Renal pelvis (tissue), 4 donors: ENCODE results near the gene PITPNM1. TPM values are rescaled to one million over a fixed set of nuclear protein-coding genes. Genes with fewer than 3 reads are reported as not detected.
A peak's percentile ranks its signal among the peaks of the same experiment; 100 is the strongest.

Source experiments
- DNase-seq: peaks from one replicate; pipeline ENCODE4 v3.0.0-alpha.2; 2013
- polyA plus RNA-seq, 3 donors: library from polyadenylated mRNA; unstranded; fragments of 120-200 nt; gene quantifications; one replicate each; pipeline ENCODE4 v1.2.1, GENCODE V29; 2013; ENCODE audit not compliant: insufficient read length in 3 of 3

PITPNM1 gene
- polyA plus RNA-seq, 3 donors: 33.3 to 41.5 (median 35.4) TPM

DNA sequence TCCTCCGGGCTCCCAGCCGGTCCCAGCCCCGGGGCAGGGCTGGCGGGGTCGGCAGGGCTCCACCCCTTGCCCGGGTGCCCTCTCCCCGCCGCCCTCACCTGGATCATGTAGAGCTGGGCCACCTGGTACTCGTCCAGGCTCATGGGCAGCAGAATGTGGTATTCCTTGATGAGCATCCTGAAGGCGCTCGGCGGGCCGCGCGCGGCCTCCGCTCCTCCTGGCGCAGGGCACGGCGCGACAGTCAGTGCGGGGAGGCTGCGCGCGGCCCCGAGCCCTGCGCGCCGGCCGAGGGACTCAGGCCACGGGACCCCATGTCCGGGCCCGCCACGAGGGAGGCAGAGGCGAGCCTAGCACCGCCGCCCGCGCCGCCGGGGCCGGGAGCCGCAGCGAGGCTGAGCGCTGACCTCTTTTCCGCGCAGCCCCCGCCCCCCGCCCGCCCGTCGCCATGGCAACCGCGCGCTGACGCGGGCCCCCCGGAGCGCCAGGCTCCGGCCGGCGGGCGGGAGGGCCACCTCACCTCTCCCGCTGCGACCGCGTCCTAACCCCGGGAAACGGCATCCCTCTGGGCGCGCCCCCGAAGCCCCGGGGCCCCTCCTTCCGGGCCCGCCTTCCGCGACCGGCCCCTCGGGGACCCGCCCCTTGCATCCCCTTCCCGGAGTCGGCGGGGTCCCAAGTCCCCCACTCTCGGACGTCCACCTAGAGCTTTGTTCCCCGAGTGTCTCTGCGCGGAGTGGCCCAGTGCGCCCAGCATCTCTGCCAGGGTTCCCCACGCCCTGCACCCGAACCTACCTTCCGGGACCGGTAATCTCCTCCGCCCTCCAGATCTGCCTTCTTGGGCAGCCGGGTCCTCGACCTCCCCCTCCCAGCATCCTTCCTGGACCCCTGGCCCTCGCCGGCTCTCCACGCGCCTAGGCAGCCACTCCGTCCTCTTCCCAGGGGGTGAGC, 886 bp downstream of the PITPNM1 start:
- DNase-seq: peak; percentile 27

DNA sequence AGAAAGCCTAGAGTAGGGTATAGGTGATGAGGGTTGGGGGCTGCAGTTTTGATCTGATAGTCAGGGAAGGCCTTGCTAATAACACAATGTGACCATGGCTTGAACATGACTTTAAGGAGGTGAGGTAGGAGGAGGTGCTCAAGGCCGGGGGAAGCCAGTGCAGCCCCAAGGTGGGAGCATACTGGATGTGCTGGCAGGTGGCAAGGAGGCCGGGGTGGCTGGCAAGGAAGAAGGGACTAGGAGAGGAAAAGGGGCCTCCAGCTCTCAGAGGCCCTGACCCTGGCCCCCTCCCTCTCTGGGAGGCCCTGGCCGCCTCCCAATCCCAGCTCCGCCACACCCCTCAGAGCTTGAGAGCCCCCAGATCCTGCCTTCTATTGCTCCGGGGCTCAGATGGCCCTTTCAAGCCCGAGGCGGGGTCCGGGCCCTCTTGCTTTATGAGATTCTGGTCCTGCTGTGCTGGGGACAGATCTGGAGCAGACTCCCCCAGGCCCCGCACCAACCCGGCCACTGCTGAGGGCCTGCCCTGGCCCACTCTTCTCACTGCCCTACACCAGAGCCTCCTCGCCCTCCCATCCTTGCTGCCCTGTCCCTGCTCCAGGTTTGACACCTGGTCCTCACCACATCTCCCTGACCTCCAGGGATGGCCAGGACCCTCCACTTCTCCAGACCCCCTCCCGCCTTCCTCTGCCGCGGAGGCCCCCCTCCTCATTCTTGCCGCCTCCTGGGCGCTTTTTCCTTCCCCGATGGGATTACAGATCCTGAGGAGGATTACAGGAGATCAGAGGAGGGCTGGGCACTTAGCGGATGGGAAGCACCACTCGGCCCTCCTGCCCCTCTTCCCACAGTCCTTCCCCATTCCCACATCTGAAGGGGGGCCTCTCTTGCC, 1.8 kb downstream of the PITPNM1 start:
- DNase-seq: no peak

DNA sequence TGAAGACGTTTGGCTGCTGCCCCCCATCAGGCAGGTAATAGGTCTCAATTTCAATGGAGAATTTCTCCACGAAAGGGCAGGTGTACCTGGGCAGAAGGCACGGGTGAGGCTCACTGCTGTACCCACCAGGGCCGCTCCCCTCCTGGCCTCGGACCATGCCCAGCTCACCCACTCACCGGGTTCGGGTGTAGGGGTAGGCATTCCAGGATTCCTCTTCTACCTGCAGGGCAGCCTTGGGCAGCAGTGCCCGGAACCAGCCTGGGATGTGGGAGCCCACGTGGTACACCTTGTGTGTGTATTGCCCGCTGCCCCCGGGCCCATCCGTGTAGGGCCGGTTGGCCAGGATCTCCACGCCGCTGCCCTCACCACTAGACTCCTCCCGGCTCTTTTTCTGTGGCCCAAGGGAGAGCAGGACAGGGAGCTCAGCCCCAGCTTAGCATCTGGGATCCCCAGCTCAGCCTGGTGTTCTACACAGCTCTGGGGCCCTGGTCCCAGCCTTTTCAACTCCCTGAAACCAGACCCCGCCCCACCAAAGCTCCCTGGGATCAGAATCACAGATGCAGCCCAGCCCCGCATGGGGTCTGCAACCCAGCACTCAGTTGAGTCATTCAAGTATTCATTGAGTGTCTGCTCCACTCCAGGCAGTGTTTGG, 2.7 kb downstream of the PITPNM1 start:
- DNase-seq: no peak

DNA sequence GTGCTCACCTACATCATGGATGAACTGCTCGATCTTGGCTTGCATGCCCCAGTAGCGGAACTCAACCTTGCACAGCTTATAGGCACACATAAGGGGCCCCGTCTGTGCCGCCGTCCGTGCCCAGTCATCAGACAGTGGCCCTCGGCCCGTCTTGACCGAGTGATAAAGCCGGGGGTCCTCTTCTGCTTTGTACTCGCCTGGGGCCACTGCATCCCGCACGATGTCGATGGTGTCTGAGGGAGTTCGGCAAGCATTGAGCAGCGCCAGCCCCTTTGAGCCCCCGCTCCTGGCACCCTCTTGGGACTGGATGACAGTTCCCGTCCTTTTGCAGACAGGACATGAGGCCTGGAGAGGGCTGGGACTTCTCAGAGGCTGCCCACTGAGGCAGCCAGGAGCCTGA, 3.3 kb downstream of the PITPNM1 start:
- DNase-seq: no peak

DNA sequence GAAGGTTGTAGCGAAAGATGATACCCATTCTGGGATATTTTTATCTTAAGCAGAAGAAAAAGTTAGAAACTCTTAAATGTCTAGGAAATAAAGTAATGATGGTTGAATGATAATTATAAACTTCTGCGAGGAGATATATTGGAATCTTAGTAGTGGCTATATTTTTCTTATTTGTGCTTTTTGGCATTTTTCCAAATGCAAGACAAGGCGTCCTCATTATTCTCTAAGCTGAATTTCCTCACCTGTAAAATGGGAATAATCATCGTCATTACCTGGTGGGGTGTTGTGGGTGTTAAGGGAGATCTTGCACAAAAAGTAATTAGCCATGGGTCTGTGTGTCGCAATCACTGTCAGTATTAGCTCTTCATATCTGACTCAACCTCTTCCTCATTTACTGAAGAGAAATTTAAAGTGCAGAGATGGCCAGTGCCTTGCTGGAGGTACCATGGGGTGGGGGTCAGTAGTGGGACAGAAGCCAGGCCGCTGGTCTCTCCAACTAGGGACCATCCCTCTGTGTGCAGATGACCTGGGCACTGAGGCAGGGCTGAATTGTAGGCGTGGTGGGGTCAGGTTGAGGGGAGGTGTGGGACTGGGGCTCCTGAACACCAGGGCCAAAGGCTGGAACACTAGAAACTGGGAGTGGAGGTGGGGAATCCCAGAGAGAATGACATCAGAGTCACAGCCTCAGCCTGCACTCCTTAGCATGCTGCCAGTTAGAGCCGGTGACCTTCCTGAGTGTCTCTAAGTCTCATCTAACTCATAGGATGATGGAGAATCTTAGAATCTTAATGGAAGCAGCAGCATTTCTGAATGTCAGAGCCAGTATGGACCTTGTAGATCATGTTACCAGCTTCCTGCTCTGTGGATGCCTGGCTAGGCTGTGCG, 4.1 kb downstream of the PITPNM1 start:
- no peak for DNase-seq

DNA sequence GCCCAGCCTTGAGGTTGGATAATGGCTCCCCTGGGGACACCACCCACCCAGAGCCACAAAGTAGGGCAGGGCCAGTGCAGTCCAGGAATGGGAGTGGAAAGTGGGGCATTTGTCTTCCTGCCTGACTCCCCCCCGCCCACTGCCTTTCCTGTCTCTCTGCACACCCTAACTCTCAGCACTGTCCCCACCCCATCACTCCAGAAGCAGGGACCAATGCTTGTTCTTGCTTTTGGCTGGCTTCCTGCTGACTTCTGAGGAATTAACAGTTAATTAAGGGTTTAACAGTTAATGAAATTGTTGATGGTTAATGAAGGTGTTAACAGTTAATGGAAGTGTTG, 4.7 kb downstream of the PITPNM1 start:
- no peak for DNase-seq

DNA sequence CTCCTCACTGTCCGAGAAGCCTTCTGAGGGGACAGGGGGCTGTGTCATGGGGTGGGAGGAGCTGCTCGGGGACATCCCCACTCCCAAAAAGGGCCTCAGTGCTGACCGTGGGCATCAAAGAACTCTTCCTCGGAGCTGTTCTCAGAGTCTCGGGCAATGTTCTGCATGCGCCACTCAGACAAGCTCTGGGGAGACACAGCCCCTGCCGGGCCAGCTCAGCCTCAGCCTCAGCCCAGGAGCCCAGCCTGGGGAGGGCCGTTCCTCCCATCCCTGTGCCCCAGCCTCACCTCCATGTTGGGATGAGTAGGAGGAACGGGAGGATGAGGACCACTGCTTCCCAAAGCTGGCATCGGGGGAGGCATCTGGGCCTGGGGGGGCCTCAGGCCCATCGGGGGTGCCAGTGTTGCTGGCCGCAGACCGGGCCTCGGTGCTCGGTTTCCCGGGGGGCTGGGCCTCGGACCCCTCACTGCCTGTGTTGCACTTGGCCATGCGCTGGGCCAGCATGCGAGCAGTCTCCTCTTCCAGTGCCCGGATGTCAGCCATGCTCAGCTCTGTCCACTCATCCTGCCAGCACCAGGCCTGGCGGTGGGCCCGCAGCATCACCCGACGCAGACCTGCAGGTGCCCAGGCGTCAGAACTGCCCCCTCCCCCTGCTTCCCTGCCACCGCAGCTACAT, 5.2 kb downstream of the PITPNM1 start:
- no peak for DNase-seq

DNA sequence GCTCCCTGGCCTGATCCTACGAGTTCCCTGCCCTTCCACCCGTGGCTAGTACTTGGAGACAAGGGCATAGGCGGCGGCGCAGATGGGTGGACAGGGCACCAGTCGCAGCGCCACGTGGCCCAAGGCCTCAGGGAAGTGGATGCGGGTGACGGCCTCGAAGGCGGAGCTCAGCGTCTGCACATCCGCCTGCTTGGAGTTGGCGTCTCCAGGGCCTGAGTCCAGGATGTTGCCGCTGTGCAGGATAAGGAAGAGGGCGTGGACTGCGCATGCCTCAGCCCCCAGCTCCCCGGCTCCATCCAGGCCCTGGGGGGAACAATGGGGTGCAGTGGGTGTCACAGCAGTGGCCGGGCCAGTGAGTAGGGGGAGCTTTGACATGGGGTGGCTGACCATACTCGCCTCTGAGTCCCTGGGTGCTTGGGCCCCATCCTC, 6.6 kb downstream of the PITPNM1 start:
- no peak for DNase-seq

DNA sequence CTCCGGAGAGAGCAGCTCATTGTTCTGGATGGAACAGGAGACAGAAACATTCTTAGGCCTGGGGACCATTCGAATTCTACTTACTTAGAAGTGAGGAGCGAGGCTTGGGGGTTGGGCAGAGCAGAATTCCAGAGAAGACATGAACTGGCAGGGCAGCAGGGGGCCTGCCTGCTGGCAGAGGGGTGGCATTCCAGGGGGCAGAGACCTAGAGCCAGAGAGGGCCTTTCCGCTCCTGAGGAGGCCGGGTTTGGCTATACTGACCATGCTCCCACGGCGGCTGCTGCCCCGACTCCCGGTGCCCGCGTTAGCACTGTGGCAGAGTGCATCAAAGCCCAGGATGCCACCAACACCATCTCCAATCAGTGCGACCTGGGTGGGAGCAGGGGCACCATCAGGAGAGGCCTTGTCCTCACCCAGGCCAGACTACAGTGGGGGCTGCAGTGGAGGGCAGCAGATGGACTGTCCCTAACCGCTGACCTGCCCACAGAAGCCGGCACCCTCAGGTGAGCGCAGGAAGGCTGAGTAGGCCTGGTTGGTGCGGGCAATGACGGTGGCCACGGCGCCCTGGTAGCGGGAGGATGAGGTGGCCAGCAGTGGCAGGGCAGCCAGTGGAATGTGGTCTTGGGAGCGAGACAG, 7.4 kb downstream of the PITPNM1 start:
- DNase-seq: no peak

DNA sequence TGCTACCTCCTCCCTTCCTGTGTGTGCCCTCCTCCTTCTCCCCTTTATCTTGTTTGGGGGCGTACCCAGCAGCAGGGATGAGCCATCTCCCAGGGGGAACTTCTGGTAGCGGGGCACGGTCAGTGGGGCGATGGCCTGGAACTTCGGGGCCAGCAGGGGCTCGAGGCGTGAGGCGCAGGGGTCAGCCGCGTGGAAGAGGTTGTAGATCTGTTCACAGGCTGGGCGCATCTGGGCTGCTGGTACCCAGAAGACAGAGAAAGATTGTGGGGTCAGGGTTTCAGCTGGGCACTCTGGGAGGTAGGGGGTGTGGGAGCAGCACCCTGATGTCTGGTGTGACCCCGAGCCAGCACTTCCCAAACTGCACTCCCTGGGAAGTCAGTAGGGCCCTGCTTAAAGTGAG, 9.1 kb downstream of the PITPNM1 start:
- DNase-seq: no peak

DNA sequence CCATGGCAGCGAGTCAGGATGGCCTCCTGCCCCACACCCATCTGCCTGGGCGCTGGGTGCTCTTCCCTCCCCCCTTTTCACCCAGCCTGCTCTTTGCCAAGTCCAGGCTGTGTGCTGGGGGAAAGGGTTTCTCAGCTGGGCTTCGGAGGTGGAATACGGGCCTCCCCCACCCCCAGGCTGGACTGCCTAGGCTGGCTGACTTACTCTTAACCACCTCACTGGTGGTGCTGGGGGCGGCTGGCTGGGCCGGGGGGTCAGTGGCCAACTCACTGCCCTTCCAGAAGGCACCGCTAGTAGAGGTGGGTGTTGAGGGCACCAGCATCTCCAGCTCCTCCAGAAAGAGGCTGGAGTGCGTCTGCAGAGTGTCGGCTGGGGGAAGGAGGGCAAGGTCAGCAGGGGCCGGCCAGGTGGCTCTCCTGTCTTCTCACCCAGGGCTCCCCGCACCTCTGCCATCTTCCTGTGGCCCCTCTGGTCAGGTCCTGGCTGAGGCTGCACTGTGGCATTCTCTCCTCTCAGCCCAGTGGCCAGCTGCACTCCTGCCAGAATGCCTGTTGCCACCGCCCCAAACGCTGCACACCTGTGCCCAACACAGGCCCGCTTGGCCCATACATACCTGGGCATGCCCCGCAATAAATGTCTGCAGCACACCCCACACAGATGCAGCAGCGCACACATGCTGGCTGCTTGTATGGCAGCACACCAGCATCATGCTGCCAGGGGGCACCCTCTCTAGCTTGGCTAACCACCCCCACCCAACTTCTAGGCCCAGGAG, 9.7 kb downstream of the PITPNM1 start:
- DNase-seq: no peak

DNA sequence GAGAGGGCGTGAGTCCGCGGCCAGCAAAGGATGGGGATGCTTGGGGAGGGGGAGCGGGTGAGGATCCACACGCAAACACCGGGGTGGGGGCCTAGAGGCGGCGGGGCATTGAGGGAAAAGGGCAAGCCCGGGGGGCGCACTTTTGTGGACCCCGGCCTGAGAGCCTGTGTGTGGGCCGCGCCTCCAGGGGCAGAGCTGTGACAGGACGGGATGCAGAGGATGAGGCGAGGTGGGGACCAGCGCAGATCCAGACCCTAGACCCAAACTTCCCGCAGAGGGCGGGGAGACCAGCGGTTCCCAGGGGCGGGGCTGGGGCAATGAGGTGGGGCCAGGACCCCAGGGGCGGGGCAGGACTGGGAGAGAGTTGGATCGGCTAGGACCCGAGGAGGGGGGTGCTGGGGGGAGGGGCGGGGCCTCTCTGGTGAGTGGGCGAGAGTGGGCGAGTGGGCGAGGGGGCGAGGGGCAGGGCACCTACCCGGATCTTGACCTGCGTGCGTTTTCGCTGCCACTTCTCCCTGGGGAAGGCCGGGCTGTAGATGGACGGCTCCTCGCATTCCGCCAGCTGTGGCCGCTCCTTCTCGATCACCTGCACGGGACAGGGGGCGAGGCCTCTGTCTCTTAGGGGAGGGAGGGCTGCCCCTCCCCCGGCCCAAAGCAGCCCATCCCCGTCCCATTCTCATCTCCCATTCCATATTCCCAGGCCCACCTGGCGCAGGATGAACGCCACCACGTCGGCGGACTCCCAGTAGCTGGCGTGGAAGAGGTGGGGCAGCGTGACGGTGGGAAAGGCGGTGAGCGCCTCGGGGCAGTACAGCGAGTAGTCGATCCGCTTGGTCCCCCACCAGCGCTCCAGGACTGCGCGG, 10.6 kb downstream of the PITPNM1 start:
- no peak for DNase-seq

DNA sequence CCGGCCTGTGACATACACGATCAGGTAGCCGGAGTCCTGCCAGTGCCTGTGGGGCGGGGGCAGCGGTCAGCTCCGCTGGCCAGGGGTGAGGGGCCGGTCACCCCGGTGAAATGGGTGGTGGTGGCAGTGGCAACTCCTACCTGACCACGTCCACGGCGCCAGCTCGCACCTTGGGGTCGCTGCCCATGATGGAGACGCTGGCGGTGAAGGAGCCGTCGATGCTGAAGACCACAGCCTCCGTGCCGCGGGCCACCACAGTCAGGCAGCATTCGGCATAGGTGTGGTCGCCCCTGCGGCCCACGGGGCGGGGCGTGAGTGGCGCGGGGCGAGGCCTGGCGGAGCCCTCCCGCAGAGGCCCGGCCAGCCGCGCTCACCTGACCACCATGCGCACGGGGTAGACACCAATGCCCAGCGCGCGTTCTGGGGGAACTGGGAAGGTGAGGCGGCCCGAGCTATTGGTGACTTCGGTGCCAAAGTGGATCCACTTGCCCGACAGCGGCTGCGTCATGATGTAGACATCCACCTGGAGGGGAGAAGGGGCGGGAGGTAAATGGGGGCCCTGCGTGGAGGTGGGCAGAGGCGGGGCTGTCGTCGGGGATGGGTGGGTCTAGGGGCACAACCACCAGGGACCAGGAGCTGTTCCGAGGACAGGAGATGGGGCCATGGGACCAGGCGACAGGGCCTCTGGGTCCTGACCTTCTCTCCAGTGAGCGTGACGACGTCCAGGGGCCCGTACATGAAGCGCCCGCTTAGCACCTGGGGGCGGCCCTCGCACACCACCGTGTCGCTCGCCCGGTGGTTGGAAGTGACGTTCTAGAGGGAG, 11.4 kb downstream of the PITPNM1 start:
- no peak for DNase-seq

DNA sequence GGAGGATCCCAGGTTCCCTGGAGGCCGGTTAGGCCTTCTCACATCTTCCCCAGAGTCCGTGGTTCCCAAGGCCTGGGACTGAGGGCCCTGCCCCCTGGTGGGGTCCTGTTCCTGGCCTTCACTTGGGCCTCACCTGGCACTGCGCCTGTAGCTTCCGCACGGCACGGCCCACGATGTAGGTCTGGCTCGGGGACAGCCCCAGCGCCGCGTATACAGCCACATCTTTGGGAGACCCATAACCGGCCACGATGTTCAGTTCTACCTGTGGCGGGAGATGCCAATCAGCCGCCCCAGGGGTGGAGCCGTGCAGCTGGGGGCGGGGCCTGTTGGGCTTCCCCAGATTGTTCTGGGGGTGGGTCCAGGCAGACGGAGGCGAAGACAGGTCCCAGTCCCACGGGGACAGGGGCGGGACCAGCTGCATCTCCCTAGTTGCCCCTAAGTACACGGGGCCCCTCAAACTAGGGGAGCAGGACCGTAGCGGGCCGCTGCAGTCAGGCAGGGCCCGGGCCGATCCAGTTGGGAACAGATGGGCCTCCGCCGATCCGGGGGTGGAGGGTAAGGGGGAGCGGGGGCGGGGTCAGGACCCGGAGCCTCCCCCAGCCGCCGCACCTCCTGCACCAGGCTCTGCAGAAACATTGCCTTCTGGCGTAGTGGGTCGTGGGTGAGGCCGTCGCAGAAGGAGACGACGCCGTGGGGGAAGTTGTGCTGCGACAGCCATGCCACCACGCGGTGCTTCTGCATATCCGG, 12.2 kb downstream of the PITPNM1 start:
- DNase-seq: no peak

DNA sequence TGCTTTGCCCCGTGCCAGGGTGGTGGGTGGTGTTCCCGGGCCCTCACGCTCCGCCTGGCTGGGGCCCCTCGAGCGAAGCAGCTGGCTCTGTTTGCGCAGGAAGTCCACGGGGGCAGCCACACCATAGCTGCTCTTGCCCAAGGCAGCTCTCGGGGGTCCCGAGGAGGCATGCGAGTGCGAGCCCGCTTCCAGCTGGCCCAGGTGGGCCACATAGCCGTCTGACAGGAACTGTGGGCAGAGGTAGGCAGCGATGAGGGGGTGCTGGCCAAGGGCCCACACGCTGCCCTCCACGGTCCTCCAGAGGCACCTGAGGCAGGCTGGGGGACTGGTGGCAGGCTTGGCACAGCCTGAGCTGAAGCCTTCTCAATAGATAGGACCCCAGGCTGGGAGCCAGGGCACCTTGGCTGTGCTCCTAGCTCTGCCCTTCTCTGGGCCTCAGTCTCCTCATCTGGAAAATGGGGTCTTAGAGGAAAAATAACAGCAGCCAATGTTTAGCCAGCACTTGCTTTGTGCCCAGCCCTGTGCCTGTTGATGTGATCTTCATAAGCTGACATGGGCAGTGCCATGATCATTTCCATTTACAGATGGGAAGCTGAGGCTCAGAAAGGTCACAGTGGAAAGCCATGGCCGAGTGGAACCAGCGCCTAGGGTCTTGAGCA, 13.0 kb downstream of the PITPNM1 start:
- DNase-seq: no peak
